Measurements from ENCODE around the gene GNA15.

- TF ChIP-seq CTCF (IDR thresholded peaks at IDR 0.05) (peak in 1 of 6 experiments; percentile 4), POLR2A (IDR thresholded peaks at IDR 0.05) (no peak)
Observed at GRCh38 chr19:3186160-3186688, 50.4 kb downstream of the GNA15 start.
